Neuronal stem cell (in vitro differentiated cells): ENCODE results near the gene OR10A2.
A peak's percentile ranks its signal among the peaks of the same experiment; 100 is the strongest.
"Not testable (repeated sequence)": the region's sequence is repeated elsewhere in the genome, so short reads cannot be mapped to it uniquely, and the experiment has no call there.

Experiments used
- DNase-seq: peaks from one replicate; pipeline ENCODE4 v3.0.0-alpha.2; 2013; ENCODE audit warnings: low spot score
- H2AFZ ChIP-seq: one replicate; pipeline ENCODE4 v1.6.1; 2013; ENCODE audit warnings: mild to moderate bottlenecking, low read length, inconsistent platforms
- H2AK5ac ChIP-seq: 2 replicates; pipeline ENCODE4 v1.6.1; 2013; ENCODE audit warnings: low read depth, mild to moderate bottlenecking, inconsistent platforms, low read length, moderate library complexity, mixed read lengths
- H2BK120ac ChIP-seq: 2 replicates; pipeline ENCODE4 v1.6.1; 2013; ENCODE audit warnings: low read depth, mild to moderate bottlenecking, inconsistent platforms, low read length, moderate library complexity, mixed read lengths
- H2BK12ac ChIP-seq: one replicate; pipeline ENCODE4 v1.6.1; 2013; ENCODE audit warnings: low read length, inconsistent platforms
- H2BK15ac ChIP-seq: 2 replicates; pipeline ENCODE4 v1.6.1; 2013; ENCODE audit warnings: mild to moderate bottlenecking, low read length, inconsistent platforms, mixed read lengths
- H2BK5ac ChIP-seq: one replicate; pipeline ENCODE4 v1.6.1; 2013; ENCODE audit warnings: inconsistent platforms, mild to moderate bottlenecking, low read length, moderate library complexity
- H3K14ac ChIP-seq: one replicate; pipeline ENCODE4 v1.6.1; 2013; ENCODE audit warnings: low read length, inconsistent platforms
- H3K18ac ChIP-seq: 2 replicates; pipeline ENCODE4 v1.6.1; 2013; ENCODE audit warnings: low read length, inconsistent platforms
- H3K23ac ChIP-seq: 2 replicates; pipeline ENCODE4 v1.6.1; 2013; ENCODE audit warnings: low read depth, mild to moderate bottlenecking, mixed read lengths, low read length, inconsistent platforms; ENCODE audit not compliant: poor library complexity
- H3K27ac ChIP-seq: replicated peaks from 3 replicates; pipeline ENCODE4 v1.5.1; 2013; ENCODE audit warnings: low read length, inconsistent platforms
- H3K27me3 ChIP-seq, 3 experiments: 2 replicates each; pipeline ENCODE4 v1.6.1; 2013; ENCODE audit warnings: low read length in 3 of 3, mild to moderate bottlenecking in 2 of 3, inconsistent platforms in 1 of 3, low read depth in 1 of 3, mixed read lengths in 1 of 3, moderate library complexity in 1 of 3; ENCODE audit not compliant: control insufficient read depth in 3 of 3, insufficient read depth in 3 of 3
- H3K36me3 ChIP-seq, 2 donors: replicated peaks in 1 of 2; 2 replicates each; pipeline ENCODE4 v1.6.1; 2013; ENCODE audit warnings: low read length in 2 of 2; ENCODE audit not compliant: control insufficient read depth in 2 of 2, insufficient read depth in 2 of 2
- H3K4ac ChIP-seq: 2 replicates; pipeline ENCODE4 v1.6.1; 2013; ENCODE audit warnings: inconsistent platforms, mild to moderate bottlenecking, low read length, moderate library complexity
- H3K4me1 ChIP-seq, 2 donors: 1 replicate in 1 of 2; 2 replicates in 1 of 2; pipeline ENCODE4 v1.6.1; 2013; ENCODE audit warnings: low read length in 2 of 2, low read depth in 1 of 2; ENCODE audit not compliant: control insufficient read depth in 2 of 2, insufficient read depth in 1 of 2
- H3K4me2 ChIP-seq: one replicate; pipeline ENCODE4 v1.6.1; 2013; ENCODE audit warnings: mild to moderate bottlenecking, low read length, inconsistent platforms; ENCODE audit not compliant: insufficient read depth, poor library complexity, severe bottlenecking
- H3K4me3 ChIP-seq, 2 donors: 2 replicates each; pipeline ENCODE4 v1.5.1; 2013; ENCODE audit warnings: low read length in 2 of 2, mild to moderate bottlenecking in 2 of 2, inconsistent platforms in 1 of 2, moderate library complexity in 1 of 2
- H3K79me1 ChIP-seq: one replicate; pipeline ENCODE4 v1.6.1; 2013; ENCODE audit warnings: low read depth, mild to moderate bottlenecking, inconsistent platforms, low read length, moderate library complexity
- H3K9ac ChIP-seq: one replicate; pipeline ENCODE4 v1.6.1; 2013; ENCODE audit warnings: mild to moderate bottlenecking, low read depth, low read length, inconsistent platforms; ENCODE audit not compliant: poor library complexity
- H3K9me3 ChIP-seq, 2 donors: replicated peaks in 1 of 2; 2 replicates each; pipeline versions ENCODE3 to v1.6.1; 2013; ENCODE audit warnings: low read length in 2 of 2, mild to moderate bottlenecking in 2 of 2, inconsistent platforms in 1 of 2, low read depth in 1 of 2, mixed read lengths in 1 of 2, moderate library complexity in 1 of 2; ENCODE audit not compliant: control insufficient read depth in 2 of 2, insufficient read depth in 1 of 2
- H4K8ac ChIP-seq: one replicate; pipeline ENCODE4 v1.6.1; 2013; ENCODE audit warnings: low read depth, mild to moderate bottlenecking, inconsistent platforms, low read length, moderate library complexity
- H4K91ac ChIP-seq: one replicate; pipeline ENCODE4 v1.6.1; 2013; ENCODE audit warnings: low read length, low read depth, mild to moderate bottlenecking, inconsistent platforms; ENCODE audit not compliant: poor library complexity
- WGBS, 2 donors: extraction: QIAGEN DNeasy Blood & Tissue Kit; methylation state at CpG; one replicate each; pipeline ENCODE4 v1.1.7; 2013; ENCODE audit warnings: missing lambda C conversion rate in 2 of 2, mixed read lengths in 1 of 2; ENCODE audit not compliant: insufficient read length in 2 of 2, insufficient replicate concordance in 1 of 2; ENCODE audit errors: extremely low coverage in 2 of 2; 5-methylcytosine and 5-hydroxymethylcytosine counted together

Gene OR10A2

DNA sequence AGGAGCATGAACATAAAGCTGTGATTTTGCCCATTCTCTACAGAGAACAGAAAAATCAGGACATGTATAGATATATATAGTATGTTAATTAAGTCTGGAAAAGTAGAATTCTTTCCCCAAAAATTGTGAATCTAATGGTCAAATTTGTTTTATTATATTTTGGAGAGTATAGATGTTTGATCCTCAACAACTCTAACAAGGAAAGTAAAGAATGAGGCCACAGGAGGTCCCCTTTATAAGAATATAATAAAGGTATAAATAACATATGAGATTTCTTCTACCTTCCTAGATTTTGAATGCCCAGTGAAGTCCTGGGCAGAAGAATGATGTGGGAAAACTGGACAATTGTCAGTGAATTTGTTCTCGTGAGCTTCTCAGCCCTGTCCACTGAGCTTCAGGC is 13.5 kb downstream of the OR10A2 start, which contains the start of gene OR10A4:
Gene OR10A4 (plus strand): TSS at position 301 of the 400 bp plus-strand sequence. CDS start 23 bp downstream, at position 324.
- no CpG with 5 or more reads among the region's 1 CpG for WGBS, 2 donors
- no peak within 1 kb of the TSS for H3K4me2 ChIP-seq

DNA sequence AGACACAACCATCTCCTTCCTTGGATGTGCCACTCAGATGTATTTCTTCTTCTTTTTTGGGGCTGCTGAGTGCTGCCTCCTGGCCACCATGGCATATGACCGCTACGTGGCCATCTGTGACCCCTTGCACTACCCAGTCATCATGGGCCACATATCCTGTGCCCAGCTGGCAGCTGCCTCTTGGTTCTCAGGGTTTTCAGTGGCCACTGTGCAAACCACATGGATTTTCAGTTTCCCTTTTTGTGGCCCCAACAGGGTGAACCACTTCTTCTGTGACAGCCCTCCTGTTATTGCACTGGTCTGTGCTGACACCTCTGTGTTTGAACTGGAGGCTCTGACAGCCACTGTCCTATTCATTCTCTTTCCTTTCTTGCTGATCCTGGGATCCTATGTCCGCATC is 14.1 kb downstream of the OR10A2 start:
- Histone ChIP-seq H3K18ac (no peak overlapping the region), H2BK15ac (no peak overlapping the region), H2BK5ac (no peak overlapping the region), H3K4ac (no peak overlapping the region), H3K4me1 (no peaks in the 10 kb centered on the region), H2AFZ (no peak overlapping the region), H2BK12ac (no peak overlapping the region), H3K27ac (no peak overlapping the region), H3K9ac (no peak overlapping the region), H3K4me3 (no peak overlapping the region), H3K79me1 (no peaks in the 10 kb centered on the region), H4K8ac (no peak overlapping the region), H4K91ac (no peak overlapping the region), H3K23ac (no peak overlapping the region), H3K14ac (peak overlapping the region; percentile 63), H3K27me3 (no peaks in the 10 kb centered on the region), H2AK5ac (no peak overlapping the region), H3K36me3 (no peaks in the 10 kb centered on the region), H3K4me2 (no peak overlapping the region), H2BK120ac (no peak overlapping the region), H3K9me3 (no peaks in the 10 kb centered on the region)
- no peak for DNase-seq
- WGBS, 2 donors = no CpG with 5 or more reads among the region's 3 CpGs

More for the DNA sequence above, 13.5 kb downstream of the OR10A2 start, which contains the start of gene OR10A4:
- no peak within 1 kb of the TSS for H3K4ac ChIP-seq
- H3K9ac ChIP-seq = no peak within 1 kb of the TSS
- H2BK120ac ChIP-seq = no peak within 1 kb of the TSS
- H3K18ac ChIP-seq = no peak within 1 kb of the TSS
- H2AFZ ChIP-seq = no peak within 1 kb of the TSS
- H3K4me1 ChIP-seq = no peaks in the 10 kb centered on the region
- H2AK5ac ChIP-seq = no peak within 1 kb of the TSS
- H3K23ac ChIP-seq = no peak within 1 kb of the TSS
- H3K27me3 ChIP-seq = no peaks in the 10 kb centered on the region
- no peak within 1 kb of the TSS for H3K27ac ChIP-seq
- H3K9me3 ChIP-seq = no peaks in the 10 kb centered on the region
- H4K91ac ChIP-seq = no peak within 1 kb of the TSS
- H3K4me3 ChIP-seq = no peak within 1 kb of the TSS
- no peaks in the 10 kb centered on the region for H3K79me1 ChIP-seq
- H3K36me3 ChIP-seq = no peaks in the 10 kb centered on the region
- no peak for DNase-seq
- no peak within 1 kb of the TSS for H2BK12ac ChIP-seq
- no peak within 1 kb of the TSS for H2BK5ac ChIP-seq
- H2BK15ac ChIP-seq = no peak within 1 kb of the TSS
- no peak within 1 kb of the TSS for H4K8ac ChIP-seq
- peak within 1 kb of the TSS; percentile 63 for H3K14ac ChIP-seq

DNA sequence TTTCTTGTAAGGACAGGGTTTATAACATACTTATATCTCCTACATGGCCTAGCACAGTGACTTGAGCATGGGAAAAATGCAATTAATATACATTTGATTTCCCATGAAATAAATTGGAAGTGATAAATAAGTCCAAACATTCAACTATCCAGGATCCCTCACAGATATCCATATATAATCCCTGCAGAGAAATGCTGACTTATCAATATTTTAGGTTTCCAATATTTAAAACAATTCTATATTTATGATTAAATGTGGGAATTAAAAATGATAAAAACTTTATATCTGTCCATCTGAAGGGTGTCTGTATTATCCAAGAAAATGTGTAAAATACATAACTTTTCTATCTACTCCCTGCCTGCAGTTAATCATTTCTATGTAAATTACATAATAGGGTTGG is 19.9 kb downstream of the OR10A2 start:
- Histone ChIP-seq H2BK15ac (no peak overlapping the region), H4K8ac (no peak overlapping the region), H3K36me3 (no peaks in the 10 kb centered on the region), H3K4me3 (no peak overlapping the region), H3K4me1 (no peaks in the 10 kb centered on the region), H2BK120ac (no peak overlapping the region), H4K91ac (no peak overlapping the region), H2BK5ac (no peak overlapping the region), H2AFZ (no peak overlapping the region), H3K9me3 (no peaks in the 10 kb centered on the region), H2AK5ac (no peak overlapping the region), H3K14ac (no peak overlapping the region), H3K27me3 (no peaks in the 10 kb centered on the region), H3K4me2 (no peak overlapping the region), H3K27ac (no peak overlapping the region), H3K4ac (no peak overlapping the region), H2BK12ac (no peak overlapping the region), H3K23ac (no peak overlapping the region), H3K9ac (no peak overlapping the region), H3K79me1 (no peaks in the 10 kb centered on the region), H3K18ac (no peak overlapping the region)
- DNase-seq = no peak

DNA sequence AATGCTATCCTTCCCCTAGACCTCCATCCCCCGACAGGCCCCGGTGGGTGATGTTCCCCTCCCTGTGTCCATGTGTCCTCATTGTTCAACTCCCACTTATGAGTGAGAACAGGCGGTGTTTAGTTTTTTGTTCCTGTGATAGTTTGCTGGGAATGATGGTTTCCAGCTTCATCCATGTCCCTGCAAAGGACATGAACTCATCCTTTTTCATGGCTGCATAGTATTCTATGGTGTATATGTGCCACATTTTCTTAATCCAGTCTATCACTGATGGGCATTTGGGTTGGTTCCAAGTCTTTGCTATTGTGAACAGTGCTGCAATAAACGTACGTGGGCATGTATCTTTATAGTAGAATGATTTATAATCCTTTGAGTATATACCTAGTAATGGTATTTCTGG is 24.9 kb downstream of the OR10A2 start:
- not testable (repeated sequence) for H3K27me3 ChIP-seq, H3K23ac ChIP-seq, H3K4me1 ChIP-seq, H3K18ac ChIP-seq, H3K14ac ChIP-seq, H3K4me3 ChIP-seq, H2BK15ac ChIP-seq, H2AFZ ChIP-seq, H3K4ac ChIP-seq, H2BK12ac ChIP-seq, DNase-seq, H3K79me1 ChIP-seq, H3K9ac ChIP-seq, H4K8ac ChIP-seq, H2BK120ac ChIP-seq, H4K91ac ChIP-seq, H3K27ac ChIP-seq, H3K9me3 ChIP-seq, H3K36me3 ChIP-seq, H2AK5ac ChIP-seq, H2BK5ac ChIP-seq, H3K4me2 ChIP-seq
- WGBS, 2 donors = no CpG with 5 or more reads among the region's 5 CpGs
